ENCODE measurements around the gene ATP6V1D.
"Not testable (repeated sequence)": the region's sequence is repeated elsewhere in the genome, so short reads cannot be mapped to it uniquely, and the experiment has no call there.

ATP6V1D gene

DNA sequence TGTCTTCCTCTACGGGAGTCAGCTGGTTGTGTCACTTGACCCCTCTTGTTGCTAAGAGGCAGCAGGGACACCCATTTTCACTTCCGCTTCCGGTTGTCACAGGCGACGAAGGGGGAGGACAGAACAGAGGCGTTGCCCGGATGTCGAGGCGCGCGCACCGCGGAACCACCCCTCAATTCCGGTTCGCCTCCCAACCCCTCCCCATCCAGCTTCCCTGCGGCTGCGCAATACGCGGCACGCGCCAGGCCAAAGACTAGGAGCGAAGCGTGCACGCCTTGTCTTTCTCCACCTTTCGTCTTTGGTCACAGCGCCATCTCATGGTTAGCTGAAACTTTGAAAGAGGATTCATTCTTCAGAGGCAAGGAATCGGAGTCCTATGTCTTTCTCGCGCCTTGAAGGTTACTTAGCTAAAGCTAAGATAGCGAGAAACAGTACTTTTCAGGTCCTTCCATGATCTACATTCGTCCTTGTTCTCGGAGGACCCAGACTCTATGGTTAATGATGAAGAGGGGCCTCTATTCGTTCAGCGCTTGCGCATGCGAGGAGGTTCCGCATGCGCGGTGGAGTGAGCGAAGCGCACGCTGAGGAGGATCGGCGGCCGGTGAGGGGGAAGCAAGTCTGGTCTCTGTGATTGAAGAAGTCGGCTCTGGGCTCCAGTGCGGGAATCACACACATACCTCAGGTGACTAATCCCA lies at the start of gene ATP6V1D, which contains the start of gene EIF2S1:
TSS of gene ATP6V1D (minus strand) at position 30 of the 695 bp plus-strand sequence. CDS start 106 bp downstream, outside the sequence.
TSS of gene EIF2S1 (plus strand) at position 554 of the 695 bp plus-strand sequence. CDS start 4,440 bp downstream, outside the sequence.
- DNase-seq, result peak; percentile 99

DNA sequence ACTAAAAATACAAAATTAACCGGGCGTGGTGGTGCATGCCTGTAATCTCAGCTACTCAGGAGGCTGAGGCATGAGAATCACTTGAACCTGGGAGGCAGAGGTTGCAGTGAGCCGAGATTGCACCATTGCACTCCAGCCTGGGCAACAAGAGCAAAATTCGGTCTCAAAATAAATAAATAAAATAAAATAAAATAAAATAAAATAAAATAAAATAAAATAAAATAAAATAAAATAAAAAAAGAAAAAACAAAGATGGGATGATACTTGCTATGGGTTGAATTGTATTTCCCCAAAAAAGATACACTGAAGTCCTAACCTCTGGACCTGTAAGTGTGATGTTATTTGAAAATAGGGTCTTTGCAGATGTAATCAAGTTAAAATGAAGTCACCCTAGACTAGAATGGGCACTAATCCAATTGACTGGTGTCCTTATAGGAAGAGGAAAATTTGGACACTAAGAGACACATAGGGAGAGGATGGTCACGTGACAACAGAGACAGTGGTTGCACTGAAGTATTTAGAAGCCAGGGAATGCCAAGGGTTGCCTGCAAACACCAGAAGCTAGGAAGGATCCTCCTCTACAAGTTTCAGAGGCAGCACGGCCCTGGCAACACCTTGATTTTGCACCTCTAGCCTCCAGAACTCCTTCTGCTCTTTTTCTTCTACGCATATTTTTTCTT lies 48.7 kb upstream of the ATP6V1D start:
- DNase-seq, result not testable (repeated sequence)

DNA sequence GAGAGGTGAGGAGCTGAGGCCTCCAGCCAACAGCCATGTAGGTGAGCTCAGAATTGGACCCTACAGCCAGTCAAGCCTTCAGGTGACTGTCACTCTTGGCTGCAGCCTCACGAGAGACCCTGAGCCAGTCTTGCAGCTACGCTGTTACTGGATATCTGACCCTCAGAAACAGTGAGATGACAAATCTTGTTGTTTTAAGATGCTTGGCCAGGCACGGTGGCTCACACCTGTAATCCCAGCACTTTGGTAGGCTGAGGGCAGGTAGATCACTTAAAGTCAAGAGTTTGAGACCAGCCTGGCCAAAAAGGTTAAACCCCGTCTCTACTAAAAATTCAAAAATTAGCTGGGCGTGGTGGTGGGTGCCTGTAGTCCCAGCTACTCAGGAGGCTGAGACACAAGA lies 46.2 kb upstream of the ATP6V1D start:
- DNase-seq, result no peak

DNA sequence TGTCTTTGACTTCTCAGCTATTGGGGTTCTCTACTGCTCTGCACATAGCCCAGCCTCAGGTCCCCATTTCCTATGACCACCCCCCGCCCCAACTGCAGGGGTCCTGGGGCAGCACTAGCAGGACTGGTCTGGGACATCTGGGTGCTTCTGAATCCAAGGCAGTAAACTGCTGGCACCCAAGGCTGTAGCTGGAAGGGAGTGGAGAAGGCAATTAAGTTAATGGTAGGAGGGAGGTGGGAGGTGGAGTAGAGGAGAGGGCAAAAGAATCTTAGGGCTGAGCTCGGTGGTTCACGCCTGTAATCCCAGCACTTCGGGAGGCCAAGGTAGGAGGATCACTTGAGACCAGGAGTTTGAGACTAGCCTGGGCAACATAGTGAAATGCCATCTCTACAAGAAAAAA lies 40.8 kb upstream of the ATP6V1D start:
- no peak for DNase-seq

DNA sequence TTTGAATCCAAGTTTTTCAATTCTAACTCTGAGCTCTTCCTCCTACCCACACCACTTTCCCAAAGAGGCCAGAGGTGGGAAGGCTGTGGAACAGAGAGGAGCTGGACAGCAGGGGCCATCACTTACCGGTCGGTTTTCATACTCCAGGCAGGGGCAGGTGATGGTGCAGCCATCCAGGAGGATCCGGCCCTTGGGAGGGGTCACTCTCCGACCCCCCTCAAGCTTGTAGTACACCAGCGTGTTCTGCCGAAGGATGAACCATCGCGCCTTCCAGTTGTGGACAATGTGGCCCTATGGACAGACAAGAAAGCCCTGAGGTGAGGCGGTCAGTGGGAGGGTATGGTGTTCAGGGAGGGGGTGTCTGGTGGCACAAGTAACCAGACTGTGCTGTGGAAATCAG lies 37.9 kb upstream of the ATP6V1D start:
- DNase-seq, result no peak

DNA sequence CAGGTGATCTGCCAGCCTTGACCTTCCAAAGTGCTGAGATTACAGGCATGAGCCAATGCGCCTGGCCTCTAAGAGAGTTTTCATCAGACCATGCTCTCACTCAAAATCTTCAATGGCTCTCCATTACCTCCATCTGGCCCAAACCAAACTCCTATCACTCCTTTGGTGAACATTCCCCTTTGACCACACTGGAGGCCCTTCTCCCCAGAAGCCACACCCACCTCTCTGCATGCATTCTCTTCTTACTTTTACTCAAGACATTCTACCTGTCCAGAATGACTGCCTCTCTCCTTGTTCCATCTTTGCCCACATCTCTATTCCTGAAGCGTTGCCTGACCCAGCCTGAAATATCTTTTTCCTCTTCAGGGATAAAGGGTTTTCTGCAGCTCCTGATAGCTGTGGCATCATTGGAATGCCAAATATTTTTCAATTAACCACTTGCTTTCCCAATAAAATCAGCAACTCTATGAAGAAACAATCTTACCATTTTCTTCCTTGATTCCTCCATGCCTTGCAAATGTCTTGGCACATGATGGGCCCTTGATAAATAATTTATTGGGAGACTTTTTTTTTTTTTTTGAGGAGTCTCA lies 36.9 kb upstream of the ATP6V1D start:
- DNase-seq, result no peak

DNA sequence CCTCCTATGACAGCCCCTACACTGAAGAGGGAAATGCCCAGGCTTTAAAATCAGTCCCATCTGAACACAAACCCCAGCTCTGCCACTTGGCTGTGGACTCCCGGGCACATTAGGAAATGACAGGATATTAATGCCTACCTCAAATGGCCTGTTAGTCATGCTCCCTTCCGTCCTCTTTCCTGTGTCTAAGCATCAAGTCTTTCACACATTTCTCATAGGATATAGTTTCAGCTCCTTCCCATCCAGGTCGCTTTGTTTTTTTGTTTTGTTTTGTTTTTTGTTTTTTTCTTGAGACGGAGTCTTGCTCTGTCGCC lies 36.2 kb upstream of the ATP6V1D start:
- no peak for DNase-seq

DNA sequence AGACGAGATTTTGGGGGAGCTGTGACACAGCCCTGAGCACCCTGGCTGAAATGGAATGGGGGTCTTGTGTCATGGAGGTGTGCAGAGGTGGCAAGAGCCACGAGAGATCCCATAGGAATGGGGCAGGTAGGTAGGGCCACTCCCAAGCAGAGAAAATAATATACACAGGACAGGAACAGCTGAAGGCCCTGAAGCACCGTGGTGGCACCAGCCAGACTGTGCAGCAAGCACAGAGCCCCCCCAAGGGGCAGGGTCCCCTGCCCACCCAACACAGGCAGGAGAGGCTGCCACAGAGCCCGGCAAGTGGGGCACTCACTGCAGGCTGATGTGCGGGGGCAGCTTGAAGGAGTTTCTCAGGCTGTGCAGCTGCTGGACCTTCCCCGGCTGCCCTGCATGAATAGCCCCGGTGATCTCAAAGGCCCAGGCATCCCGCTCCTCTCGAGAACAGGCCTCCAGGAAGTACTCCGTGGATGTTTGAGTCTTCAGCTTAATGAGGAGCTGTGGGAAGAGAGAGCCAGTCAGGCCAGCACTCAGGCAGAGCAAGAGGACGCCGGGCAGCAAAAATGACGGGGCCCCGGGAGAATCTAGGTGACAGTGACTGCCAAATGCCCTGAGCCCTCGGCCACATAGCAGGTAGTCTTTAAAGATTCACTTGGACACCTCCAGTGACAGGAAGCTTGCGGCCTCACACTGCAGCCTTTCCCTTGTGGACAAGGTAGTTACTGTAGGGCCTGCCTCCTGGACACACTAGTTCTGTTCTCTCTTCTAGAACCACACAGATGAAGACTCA lies 35.7 kb upstream of the ATP6V1D start:
- DNase-seq, result no peak

DNA sequence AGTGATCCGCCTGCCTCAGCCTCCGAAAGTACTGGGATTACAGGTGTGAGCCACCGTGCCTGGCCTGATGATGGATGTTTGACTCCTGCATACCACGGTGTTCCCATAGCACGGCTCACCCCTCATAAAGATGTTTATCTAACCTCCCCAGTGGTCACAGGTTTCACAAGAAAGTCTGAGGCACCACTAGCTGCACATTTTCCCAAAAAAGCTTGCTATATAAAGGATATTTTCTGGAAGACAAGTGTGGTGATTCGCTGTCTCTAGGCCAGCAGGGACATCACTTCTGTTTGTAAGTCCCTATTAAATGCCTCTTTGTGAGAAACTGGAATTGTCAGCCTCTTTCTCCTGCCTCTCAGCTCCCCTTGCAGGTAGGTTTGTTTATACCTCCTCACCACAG lies 34.1 kb upstream of the ATP6V1D start:
- DNase-seq, result no peak

DNA sequence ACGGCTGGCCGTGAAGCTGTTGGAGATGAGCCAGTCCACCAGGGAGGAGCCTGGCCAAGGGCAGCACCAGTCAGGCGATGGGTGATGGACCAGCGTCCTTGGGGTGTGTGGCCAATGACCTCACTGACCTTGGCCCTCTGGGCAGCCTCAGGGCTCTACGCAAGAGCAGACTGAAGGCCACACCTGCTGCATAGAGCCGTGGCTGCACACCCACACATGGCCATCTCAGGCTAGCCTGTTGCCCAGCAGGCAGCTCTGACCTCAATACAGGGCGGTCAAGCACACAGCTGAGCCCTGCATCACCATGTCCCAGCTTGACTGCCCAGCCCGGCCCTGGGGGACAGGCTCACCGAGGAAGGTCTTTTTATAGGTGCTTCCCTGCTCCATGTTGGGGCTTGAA lies 33.2 kb upstream of the ATP6V1D start:
- no peak for DNase-seq

DNA sequence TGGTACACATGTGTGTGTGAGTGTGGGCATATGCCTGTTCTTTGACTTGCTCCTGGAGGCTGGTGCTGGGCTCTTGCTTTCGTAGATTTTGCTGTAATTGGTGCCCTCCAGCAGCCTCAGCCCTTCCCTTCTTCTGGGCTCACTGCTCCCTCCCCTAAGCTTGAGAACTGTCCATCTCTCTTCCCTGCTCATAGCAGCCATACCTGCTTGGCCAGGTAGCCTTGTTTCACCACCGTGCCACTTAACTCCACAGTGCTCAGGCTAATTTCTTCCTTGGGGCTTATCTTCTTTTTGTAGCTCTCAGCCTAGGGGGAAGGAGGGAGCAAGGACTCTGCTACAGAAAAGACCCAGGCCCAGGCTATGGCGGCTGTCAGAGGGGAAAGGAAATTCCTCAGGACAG lies 32.5 kb upstream of the ATP6V1D start:
- no peak for DNase-seq

DNA sequence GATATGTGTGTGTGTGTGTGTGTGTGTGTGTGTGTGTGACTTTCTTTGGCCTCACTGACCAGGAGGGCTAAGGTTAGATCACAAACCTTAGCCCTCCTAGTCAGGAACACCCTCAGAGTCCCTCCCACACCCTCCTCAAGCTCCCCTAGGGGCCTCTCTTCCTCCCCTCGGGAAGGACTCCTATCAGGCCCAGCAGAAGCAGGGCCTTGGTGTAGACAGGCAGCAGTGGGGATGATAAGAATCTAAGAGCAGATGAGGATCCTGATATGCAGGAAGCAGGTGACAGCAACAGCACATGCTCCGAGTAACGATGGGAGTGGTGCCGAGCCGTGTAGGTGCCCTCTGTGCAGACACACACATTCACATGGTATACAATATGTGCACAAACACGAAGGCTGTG lies 31.7 kb upstream of the ATP6V1D start:
- no peak for DNase-seq

DNA sequence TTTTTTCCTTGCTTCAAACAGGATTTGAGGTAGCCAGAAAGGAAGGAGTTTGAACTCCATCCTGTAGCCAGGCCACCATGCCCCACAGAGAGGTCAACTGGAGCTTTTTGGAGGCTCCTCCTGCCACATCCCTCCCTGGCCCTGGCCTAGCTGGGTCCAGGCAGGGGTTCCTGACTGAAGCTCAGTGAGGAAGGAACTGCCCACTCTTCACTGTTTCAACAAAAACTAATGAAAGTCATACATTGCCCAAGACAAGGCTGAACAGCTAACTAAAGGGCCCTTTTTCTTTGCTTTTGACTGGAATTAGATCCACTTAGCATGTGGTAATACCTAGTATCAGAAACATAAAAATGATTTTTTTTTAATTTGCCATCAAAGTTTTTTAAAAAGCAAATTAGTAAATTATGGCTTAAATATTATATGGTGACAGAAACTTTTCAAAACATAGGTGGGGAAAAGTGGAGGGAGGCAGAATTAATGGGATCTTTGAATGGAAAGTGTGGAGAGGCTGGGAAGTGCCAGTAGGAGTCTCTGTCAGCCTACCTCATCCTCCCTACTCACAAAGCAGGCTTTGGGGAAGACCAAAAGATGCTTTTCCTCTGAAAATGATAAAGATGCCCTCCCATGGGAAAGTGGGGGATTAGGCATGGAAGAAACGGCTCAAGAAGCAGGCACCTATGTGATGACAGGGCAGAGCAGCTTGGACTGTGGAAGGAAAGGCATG lies 30.4 kb upstream of the ATP6V1D start:
- no peak for DNase-seq

DNA sequence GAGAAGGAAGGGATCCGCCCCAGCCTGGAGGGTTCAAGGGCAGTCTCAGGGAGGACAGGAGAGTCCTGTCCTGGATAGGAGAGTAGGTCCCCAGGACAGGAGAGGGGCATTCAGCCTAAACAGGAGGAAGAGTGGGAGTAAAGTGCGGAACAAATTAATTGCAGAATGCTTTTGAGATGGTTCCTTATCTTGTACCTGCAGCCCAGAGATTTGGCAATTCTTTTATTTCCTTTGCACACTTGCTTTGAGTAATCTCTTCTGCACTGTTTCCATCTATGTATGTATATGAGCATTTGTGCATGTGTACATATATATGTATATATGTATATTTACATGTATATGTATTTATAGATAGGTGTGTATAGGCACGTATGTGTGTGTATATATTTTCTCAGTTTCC lies 29.7 kb upstream of the ATP6V1D start:
- no peak for DNase-seq

DNA sequence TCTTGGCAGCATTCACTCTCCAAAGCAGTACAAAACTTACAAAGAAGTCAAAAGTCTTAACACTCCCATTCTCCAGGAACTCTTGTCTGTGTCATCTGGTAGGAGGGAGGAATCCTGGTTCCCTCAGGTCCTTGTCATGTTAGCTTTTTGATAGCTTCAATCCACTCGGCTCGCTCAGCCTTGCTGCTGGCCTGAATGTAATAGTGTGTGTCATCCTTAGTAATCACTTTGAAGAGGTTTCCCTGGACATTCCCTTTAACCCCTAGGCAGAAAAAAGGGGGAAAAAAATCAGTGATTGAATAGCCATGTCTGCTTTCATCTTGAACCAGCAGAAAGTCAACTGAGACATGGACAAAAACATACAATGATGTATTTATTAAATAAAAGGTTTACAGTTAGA lies 27.6 kb upstream of the ATP6V1D start:
- DNase-seq, result no peak

DNA sequence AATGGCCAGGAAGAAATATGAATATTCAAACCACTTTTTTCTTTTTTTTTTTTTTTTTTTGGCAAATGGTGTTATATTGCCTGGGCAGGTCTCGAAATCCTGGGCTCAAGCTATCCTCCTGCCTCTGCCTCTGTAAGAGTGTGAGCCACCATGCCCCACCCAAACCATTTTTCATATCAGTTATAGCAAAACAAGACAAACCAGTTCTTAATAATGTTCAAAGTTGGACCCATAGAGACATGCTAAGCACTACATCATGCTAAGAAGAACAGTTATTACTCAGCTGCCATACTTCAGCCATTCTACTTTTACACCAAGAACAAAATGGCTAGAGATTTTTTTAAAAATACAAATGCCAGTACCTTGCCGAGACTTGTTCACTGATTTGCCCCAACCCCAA lies 26.0 kb upstream of the ATP6V1D start:
- DNase-seq, result no peak

DNA sequence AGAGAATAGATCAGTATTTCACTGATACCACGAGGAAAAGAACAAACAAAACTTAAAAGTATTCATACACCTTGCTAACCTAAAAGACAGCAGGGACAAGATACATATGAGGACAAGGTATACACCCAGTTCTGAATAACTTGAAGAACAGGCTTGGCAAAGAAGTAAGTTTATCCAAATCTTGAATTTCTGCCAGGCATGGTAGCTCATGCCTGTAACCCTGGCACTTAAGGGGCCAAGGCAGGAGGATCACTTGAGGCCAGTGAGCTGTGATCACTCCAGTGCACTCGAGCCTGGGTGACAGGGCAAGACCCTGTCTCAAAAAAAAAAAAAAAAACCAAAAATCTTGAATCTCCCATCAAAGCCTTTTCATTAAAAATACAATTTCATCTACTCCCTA lies 25.5 kb upstream of the ATP6V1D start:
- DNase-seq, result no peak

DNA sequence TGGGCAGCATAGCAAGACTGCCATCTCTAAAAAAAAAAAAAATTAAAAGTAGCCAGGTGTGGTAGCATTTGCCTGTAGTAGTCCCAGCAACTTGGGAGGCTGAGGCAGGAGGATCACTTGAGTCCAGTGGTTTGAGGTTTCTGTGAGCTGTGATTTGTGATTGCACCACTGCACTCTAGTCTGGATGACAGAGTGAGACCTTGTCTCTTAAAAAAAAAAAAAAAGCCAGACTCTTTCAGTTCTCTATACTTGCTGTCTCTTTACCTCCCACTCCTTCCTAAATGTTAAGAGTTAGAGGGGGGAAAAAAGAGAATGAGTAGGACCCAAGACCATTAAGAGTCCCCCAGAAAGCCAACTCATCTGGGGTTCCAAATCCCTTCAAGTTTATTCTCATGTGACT lies 18.3 kb upstream of the ATP6V1D start:
- DNase-seq, result no peak

DNA sequence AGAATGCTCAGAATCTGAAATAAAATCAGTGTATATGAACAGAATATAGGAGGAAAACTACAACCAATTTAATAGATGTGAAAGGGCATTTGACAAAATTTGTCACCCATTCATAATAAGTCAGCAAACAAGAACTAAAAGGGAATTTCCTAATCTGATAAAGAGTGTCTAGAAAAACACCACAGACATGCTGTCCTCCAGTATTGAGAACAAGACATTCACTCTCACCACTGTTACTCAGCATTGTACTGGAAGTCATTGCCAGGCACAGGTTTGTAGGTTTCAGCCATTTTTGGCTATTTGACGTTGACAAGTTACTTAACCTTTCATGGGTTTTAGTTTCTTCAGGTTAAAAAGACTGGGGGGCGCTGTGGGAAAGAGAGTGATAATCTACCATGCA lies 13.7 kb upstream of the ATP6V1D start:
- no peak for DNase-seq

DNA sequence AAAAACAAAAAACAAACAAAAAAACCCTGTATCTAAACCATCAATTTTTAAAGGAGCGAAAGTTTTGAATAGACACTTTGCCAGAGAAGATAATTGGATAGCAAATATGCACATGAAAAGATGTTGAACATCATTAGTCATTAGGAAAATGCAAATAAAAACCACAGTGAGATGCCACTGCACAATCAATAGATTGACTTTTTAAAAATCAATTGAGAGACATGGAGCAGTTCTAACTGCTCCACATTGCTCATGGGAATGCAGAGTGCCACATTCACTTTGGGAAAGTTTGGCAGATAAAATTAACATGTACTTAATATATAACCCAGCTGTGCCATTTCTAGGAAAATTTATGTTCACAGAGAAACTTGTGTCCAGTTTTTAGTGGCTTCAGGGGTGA lies 13.2 kb upstream of the ATP6V1D start:
- DNase-seq, result no peak

DNA sequence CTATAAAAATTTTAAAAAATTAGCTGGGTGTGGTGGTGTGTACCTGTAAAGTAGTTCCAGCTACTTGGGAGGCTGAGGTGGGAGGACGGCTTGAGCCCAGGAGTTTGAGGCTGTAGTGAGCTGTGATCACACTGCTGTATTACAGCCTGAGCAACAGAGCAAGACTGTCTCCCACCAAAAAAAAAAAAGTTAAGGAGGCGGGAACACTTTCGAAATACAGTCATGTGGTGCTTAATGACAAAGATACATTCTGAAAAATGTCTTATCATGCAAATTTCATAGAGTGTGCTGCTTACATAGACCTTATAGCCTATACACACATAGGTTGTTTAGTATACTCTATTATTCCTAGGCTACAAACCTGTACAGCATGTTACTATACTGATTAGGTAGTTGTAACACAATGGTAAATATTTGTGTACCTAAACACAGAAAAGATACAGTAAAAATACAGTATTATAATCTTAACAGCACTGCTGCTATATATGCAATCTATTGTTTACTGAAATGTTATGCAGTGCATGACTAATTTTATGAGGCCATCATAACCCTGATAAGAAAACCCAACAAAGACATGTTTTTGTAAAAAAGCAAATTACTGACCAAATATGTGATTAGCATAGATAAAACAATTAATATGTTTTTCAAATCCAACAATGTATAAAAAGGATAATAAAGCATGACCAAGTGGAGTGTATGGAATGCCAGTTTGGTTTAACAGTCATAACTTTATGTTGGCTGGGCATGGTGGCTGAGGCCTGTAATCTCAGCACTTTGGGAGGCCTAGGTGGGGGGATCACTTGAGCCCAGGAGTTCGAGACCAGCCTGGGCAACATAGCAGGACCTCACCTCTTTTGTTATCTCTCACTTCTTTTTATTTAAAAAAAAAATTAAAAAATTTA lies 11.9 kb upstream of the ATP6V1D start:
- DNase-seq, result no peak

DNA sequence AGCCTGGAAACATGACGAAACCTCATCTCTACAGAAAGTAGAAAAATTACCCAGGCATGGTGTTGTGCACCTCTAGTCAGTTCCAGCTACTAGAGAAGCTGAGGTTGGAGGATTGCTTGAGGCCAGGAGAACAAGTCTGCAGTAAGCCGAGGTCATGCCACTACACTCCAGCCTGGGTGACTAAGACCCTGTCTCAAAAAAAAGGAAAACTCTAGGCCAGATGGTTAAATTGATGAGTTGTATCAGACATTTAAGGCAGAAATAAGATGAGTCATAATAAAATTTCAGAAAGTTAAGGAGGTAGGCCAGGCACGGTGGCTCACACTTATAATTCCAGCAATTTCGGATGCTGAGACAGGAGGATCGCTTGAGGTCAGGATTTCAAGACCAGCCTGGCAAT lies 11.2 kb upstream of the ATP6V1D start:
- DNase-seq, result no peak
